Mucosa of descending colon (tissue), 3 donors: Measurements from ENCODE around the gene TOLLIP. TPM values are rescaled to one million over a fixed set of nuclear protein-coding genes. Genes with fewer than 3 reads are reported as not detected.
A peak's percentile ranks its signal among the peaks of the same experiment; 100 is the strongest.

Experiments used
- ATAC-seq: fragments of 200-7000 bp; cut with Tn5 transposase; one replicate; pipeline ENCODE4 v1.9.1; 2020; ENCODE audit warnings: mild to moderate bottlenecking, moderate library complexity
- DNase-seq, 3 donors: peaks; one replicate each; pipeline ENCODE4 v3.0.0-alpha.2; 2020
- H3K36me3 ChIP-seq: fragments of 200-600 bp; one replicate; pipeline ENCODE4 v1.8.0; 2021; ENCODE audit warnings: low read depth, mild to moderate bottlenecking
- H3K4me1 ChIP-seq: fragments of 200-600 bp; one replicate; pipeline ENCODE4 v1.8.0; 2021; ENCODE audit warnings: low read depth, mild to moderate bottlenecking
- H3K4me3 ChIP-seq: fragments of 200-600 bp; one replicate; pipeline ENCODE4 v1.8.0; 2021; ENCODE audit warnings: mild to moderate bottlenecking
- H3K9me3 ChIP-seq: fragments of 200-600 bp; one replicate; pipeline ENCODE4 v1.8.0; 2021; ENCODE audit warnings: mild to moderate bottlenecking
- intact Hi-C, 2 donors: fragments of 100-400 bp; cut with DNase I in 1 of 2; cut with micrococcal nuclease in 1 of 2; formaldehyde crosslinking; loops; one replicate each; pipeline versions ENCODE4 v1.11.0 to v1.11.1; 2022; cut with DNase I, micrococcal nuclease
- total RNA-seq, 3 donors: library from RNA; stranded (reverse); fragmentation: NEBNext Ultra II Directional in 2 of 3; extraction: Animal tissue kit (Norgen Biotek cat#: 25700) in 2 of 3; gene quantifications; one replicate each; pipeline versions ENCODE4 v1.2.1 to v1.2.4, GENCODE V29; 2021 to 2023
- TF ChIP-seq, protein P1 (sequence below): fragments of 200-600 bp; IDR thresholded peaks from one replicate; pipeline ENCODE4 v1.8.0; 2022; ENCODE audit warnings: antibody characterized with exemption, mild to moderate bottlenecking
- donor health status: DM: no; HTN: no; CAD: no; lungs with moderate emphysema.
- donor health status: DM: no; HTN: no; CAD: no.
- donor health status: DM: no; HTN: yes; CAD: no.

The TOLLIP gene
- total RNA-seq, 3 donors from 2014 or later = 62.4 to 65.4 (median 62.5) TPM

DNA sequence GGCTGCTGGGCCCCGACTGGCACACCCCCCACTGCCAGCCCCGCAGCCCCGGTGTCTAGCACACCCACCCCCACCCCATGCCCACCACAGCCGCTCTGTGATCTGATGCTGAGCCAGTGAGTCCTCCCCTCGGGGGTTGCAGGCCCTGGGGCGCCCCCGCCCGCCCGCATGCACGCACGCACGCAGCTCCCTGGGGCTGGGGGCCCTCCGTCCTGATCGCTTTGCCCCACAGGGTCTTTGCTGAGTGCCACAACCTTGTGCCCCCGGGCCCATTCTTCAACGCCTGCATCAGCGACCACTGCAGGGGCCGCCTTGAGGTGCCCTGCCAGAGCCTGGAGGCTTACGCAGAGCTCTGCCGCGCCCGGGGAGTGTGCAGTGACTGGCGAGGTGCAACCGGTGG is 54.3 kb downstream of the TOLLIP start:
- no peak for ATAC-seq
- intact Hi-C loops = no loop called here
- H3K4me3 ChIP-seq = no peak overlapping the region

DNA sequence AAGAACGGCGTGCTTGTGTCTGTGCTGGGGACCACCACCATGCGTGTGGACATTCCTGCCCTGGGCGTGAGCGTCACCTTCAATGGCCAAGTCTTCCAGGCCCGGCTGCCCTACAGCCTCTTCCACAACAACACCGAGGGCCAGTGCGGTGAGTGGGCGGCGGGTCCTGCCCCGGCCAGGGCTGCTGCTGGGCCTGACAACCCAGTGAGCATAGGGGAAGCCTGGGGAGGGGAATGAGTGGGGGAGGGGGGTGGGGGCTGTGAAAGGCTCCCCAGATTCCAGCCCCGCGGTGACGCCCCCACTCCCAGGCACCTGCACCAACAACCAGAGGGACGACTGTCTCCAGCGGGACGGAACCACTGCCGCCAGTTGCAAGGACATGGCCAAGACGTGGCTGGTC is 54.7 kb downstream of the TOLLIP start:
- TF ChIP-seq, protein P1, sequence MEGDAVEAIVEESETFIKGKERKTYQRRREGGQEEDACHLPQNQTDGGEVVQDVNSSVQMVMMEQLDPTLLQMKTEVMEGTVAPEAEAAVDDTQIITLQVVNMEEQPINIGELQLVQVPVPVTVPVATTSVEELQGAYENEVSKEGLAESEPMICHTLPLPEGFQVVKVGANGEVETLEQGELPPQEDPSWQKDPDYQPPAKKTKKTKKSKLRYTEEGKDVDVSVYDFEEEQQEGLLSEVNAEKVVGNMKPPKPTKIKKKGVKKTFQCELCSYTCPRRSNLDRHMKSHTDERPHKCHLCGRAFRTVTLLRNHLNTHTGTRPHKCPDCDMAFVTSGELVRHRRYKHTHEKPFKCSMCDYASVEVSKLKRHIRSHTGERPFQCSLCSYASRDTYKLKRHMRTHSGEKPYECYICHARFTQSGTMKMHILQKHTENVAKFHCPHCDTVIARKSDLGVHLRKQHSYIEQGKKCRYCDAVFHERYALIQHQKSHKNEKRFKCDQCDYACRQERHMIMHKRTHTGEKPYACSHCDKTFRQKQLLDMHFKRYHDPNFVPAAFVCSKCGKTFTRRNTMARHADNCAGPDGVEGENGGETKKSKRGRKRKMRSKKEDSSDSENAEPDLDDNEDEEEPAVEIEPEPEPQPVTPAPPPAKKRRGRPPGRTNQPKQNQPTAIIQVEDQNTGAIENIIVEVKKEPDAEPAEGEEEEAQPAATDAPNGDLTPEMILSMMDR = no peak
- no peaks in the 10 kb centered on the region for H3K36me3 ChIP-seq
- no peak overlapping the region for H3K4me3 ChIP-seq
- ATAC-seq (no peak), DNase-seq (peak in 1 of 3 donors; percentile 45)
- intact Hi-C loops = no loop called here
- H3K9me3 ChIP-seq = no peaks in the 10 kb centered on the region
- H3K4me1 ChIP-seq = no peaks in the 10 kb centered on the region

More for the DNA sequence above, 54.3 kb downstream of the TOLLIP start:
- Histone ChIP-seq H3K9me3 (no peaks in the 10 kb centered on the region), H3K4me1 (no peaks in the 10 kb centered on the region), H3K36me3 (no peaks in the 10 kb centered on the region)
- TF ChIP-seq, protein P1 = no peak
- peak in 1 of 3 donors; percentile 47 for DNase-seq

DNA sequence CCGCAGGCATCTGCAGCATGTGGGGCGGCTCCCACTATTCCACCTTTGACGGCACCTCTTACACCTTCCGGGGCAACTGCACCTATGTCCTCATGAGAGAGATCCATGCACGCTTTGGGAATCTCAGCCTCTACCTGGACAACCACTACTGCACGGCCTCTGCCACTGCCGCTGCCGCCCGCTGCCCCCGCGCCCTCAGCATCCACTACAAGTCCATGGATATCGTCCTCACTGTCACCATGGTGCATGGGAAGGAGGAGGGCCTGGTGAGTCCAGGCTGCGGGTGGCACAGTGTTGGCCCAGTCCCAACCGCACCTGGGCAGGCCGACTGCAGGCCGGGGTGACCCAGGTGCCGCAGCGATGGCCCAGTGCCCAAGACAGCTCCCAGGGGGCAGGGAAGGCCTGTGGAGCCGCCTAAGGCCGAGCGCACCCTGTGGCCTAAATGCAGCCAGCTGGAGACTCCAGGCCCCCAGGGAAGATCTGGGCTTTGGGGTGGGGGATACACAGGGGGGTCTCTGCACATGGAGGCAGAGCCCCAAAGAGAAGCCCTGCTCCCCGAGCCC is 55.3 kb downstream of the TOLLIP start:
- Histone ChIP-seq H3K4me1 (no peaks in the 10 kb centered on the region), H3K36me3 (no peaks in the 10 kb centered on the region), H3K9me3 (no peaks in the 10 kb centered on the region), H3K4me3 (no peak overlapping the region)
- ATAC-seq (no peak), DNase-seq (peak in 1 of 3 donors; percentile 29)
- intact Hi-C loops = no loop called here
- TF ChIP-seq, protein P1 = no peak

DNA sequence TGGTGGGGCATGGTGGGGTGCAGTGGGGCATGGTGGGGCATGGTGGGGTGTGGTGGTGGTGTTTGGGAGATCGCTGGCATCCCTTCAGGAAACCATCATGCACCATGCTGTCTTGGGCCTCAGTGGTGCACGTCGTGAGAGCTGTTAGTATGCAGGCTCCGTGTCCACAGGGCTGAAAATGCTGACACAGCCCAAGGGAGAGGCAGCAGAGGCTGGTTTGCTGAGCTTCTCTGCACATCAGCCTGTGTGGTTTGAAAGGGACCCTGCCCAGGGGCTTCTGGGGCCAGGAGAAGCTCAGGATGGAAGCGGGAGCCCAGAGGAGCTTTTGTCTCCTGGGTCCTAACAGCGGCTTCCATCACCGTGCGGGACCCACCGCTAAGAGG is 56.3 kb downstream of the TOLLIP start:
- no peak for ATAC-seq
- no peak for DNase-seq

DNA sequence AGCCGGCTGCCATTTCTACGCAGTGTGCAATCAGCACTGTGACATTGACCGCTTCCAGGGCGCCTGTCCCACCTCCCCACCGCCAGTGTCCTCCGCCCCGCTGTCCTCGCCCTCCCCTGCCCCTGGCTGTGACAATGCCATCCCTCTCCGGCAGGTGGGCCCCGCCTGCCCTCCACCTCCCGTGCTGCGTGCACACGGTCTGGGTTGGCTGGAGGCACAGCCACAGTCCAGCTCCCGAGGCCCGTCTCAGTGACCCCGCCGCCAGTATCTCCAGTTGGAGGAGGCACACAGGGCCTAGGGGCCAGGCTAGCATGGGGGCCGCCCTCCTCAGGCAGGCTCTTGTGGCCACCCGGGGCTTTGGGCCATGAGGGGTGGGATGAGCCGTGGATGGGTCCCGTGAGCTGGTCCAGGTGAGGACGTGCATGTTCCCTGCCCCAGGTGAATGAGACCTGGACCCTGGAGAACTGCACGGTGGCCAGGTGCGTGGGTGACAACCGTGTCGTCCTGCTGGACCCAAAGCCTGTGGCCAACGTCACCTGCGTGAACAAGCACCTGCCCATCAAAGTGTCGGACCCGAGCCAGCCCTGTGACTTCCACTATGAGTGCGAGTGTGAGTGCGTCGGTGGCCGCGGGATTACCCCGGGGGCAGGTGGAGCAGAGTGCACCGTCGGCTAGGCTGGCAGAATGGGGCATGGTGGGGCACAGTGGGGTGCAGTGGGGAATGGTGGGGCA is 56.9 kb downstream of the TOLLIP start:
- intact Hi-C loops = no loop called here
- no peak for ATAC-seq
- H3K4me3 ChIP-seq = no peak overlapping the region
- TF ChIP-seq, protein P1 = no peak
- H3K4me1 ChIP-seq = no peaks in the 10 kb centered on the region
- no peaks in the 10 kb centered on the region for H3K9me3 ChIP-seq
- no peaks in the 10 kb centered on the region for H3K36me3 ChIP-seq
- peak in 1 of 3 donors; percentile 48 for DNase-seq

More for the DNA sequence above, 56.3 kb downstream of the TOLLIP start:
- Histone ChIP-seq H3K4me3 (no peak overlapping the region), H3K9me3 (no peaks in the 10 kb centered on the region), H3K36me3 (no peaks in the 10 kb centered on the region), H3K4me1 (no peaks in the 10 kb centered on the region)
- intact Hi-C loops = no loop called here
- TF ChIP-seq, protein P1 = no peak
